Left renal pelvis (tissue), 4 donors: ENCODE measurements around the gene CYB5R4. TPM values are rescaled to one million over a fixed set of nuclear protein-coding genes. Genes with fewer than 3 reads are reported as not detected.
"Not testable (repeated sequence)": the region's sequence is repeated elsewhere in the genome, so short reads cannot be mapped to it uniquely, and the experiment has no call there.

Source experiments
- DNase-seq, 4 donors: peaks; one replicate each; pipeline ENCODE4 v3.0.0-alpha.2; 2013; ENCODE audit warnings: low read depth in 4 of 4, low spot score in 3 of 4
- polyA plus RNA-seq, 4 donors: library from polyadenylated mRNA; unstranded; fragments of 120-200 nt; gene quantifications; one replicate each; pipeline ENCODE4 v1.2.1, GENCODE V29; 2013; ENCODE audit not compliant: insufficient read length in 4 of 4

The CYB5R4 gene
- polyA plus RNA-seq, 4 donors = 9.3 to 11.6 (median 10.0) TPM

GRCh38 chr6:83907623-83908390 lies 48.3 kb downstream of the CYB5R4 start:
- not testable (repeated sequence) for DNase-seq

- no peak for DNase-seq
Observed at GRCh38 chr6:83908813-83909212, 49.3 kb downstream of the CYB5R4 start.

- no peak for DNase-seq
Observed at GRCh38 chr6:83911278-83911677, 51.8 kb downstream of the CYB5R4 start.

GRCh38 chr6:83914953-83915352 lies 55.5 kb downstream of the CYB5R4 start:
- DNase-seq = no peak

- DNase-seq = no peak
Observed at GRCh38 chr6:83917001-83917400, 57.5 kb downstream of the CYB5R4 start.

GRCh38 chr6:83920017-83920416 lies 60.5 kb downstream of the CYB5R4 start:
- DNase-seq = no peak

GRCh38 chr6:83921315-83921714 lies 61.8 kb downstream of the CYB5R4 start:
- no peak for DNase-seq

- DNase-seq = no peak
Observed at GRCh38 chr6:83927470-83927869, 68.0 kb downstream of the CYB5R4 start.

- no peak for DNase-seq
Observed at GRCh38 chr6:83928286-83928685, 68.8 kb downstream of the CYB5R4 start.

GRCh38 chr6:83946201-83946833 lies 86.8 kb downstream of the CYB5R4 start:
- not testable (repeated sequence) for DNase-seq

GRCh38 chr6:83947983-83948382 lies 88.5 kb downstream of the CYB5R4 start:
- DNase-seq = not testable (repeated sequence)

- DNase-seq = no peak
Observed at GRCh38 chr6:83948851-83949250, 89.4 kb downstream of the CYB5R4 start.

GRCh38 chr6:83951423-83951822 lies 91.9 kb downstream of the CYB5R4 start:
- not testable (repeated sequence) for DNase-seq

GRCh38 chr6:83952830-83953229 lies 93.3 kb downstream of the CYB5R4 start:
- no peak for DNase-seq

- no peak for DNase-seq
Observed at GRCh38 chr6:83954371-83954770, 94.9 kb downstream of the CYB5R4 start.

GRCh38 chr6:83958241-83958685 lies 98.8 kb downstream of the CYB5R4 start:
- DNase-seq = no peak

GRCh38 chr6:83960664-83961063 lies 101.2 kb downstream of the CYB5R4 start:
- DNase-seq = no peak

- no peak for DNase-seq
Observed at GRCh38 chr6:83962582-83962981, 103.1 kb downstream of the CYB5R4 start.

- DNase-seq = no peak
Observed at GRCh38 chr6:83966539-83966938, 107.0 kb downstream of the CYB5R4 start.

GRCh38 chr6:83970582-83970981 lies 111.1 kb downstream of the CYB5R4 start:
- DNase-seq = no peak

- no peak for DNase-seq
Observed at GRCh38 chr6:83974409-83975050, 115.0 kb downstream of the CYB5R4 start.
